Osteocyte (in vitro differentiated cells): Measurements from ENCODE around the gene CNTNAP1. TPM values are rescaled to one million over a fixed set of nuclear protein-coding genes. Genes with fewer than 3 reads are reported as not detected.

Experiments used
- DNase-seq: peaks from one replicate; pipeline ENCODE4 v3.0.0; 2021; ENCODE audit warnings: mixed read lengths; ENCODE audit not compliant: unreplicated experiment; ENCODE audit errors: extremely low spot score
- H3K27ac Mint-ChIP-seq: one replicate; pipeline ENCODE4 v1.8.0; 2021; ENCODE audit warnings: mild to moderate bottlenecking, mixed read lengths; ENCODE audit not compliant: unreplicated experiment
- H3K27me3 Mint-ChIP-seq: one replicate; pipeline ENCODE4 v1.8.0; 2021; ENCODE audit warnings: mixed read lengths; ENCODE audit not compliant: unreplicated experiment
- H3K36me3 Mint-ChIP-seq: one replicate; pipeline ENCODE4 v1.8.0; 2021; ENCODE audit warnings: mixed read lengths; ENCODE audit not compliant: unreplicated experiment
- H3K4me1 Mint-ChIP-seq: one replicate; pipeline ENCODE4 v1.8.0; 2021; ENCODE audit warnings: mixed read lengths; ENCODE audit not compliant: unreplicated experiment
- H3K4me3 Mint-ChIP-seq: one replicate; pipeline ENCODE4 v1.8.0; 2021; ENCODE audit warnings: mild to moderate bottlenecking, moderate library complexity, mixed read lengths; ENCODE audit not compliant: unreplicated experiment
- H3K9me3 Mint-ChIP-seq: one replicate; pipeline ENCODE4 v1.8.0; 2021; ENCODE audit warnings: mixed read lengths; ENCODE audit not compliant: unreplicated experiment
- total RNA-seq: library from RNA; stranded (reverse); gene quantifications from 2 replicates; pipeline ENCODE4 v1.2.1, GENCODE V29; 2021
- TF ChIP-seq, protein P1 (sequence below): fragments of 200-600 bp; sonication (generic); IDR thresholded peaks from 2 replicates; pipeline ENCODE4 v1.5.0; 2021; ENCODE audit warnings: antibody characterized with exemption, mild to moderate bottlenecking, moderate library complexity

Gene CNTNAP1
- total RNA-seq, 1 donor from 2014 or later, result 35.8 TPM

DNA sequence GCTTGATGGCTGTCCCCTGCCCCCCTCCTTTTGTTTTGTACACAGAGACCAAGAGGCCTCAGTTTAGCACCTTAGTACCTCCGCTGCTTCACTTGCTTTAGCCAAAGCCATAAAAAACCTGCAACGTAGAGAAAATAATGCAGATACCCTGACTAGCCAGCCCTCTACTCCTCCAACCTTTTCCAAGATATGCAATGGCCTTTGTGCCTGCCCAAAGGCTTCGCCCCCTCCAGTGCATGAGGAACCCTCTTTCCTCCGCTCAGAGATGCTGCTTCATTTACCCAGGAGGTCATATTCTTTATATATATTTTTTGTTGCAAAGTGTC lies 17.0 kb downstream of the CNTNAP1 start:
- no peak for DNase-seq
- no peaks in the 10 kb centered on the region for H3K9me3 Mint-ChIP-seq
- no peaks in the 10 kb centered on the region for H3K27me3 Mint-ChIP-seq
- H3K4me3 Mint-ChIP-seq, result no peak overlapping the region
- TF ChIP-seq, protein P1, sequence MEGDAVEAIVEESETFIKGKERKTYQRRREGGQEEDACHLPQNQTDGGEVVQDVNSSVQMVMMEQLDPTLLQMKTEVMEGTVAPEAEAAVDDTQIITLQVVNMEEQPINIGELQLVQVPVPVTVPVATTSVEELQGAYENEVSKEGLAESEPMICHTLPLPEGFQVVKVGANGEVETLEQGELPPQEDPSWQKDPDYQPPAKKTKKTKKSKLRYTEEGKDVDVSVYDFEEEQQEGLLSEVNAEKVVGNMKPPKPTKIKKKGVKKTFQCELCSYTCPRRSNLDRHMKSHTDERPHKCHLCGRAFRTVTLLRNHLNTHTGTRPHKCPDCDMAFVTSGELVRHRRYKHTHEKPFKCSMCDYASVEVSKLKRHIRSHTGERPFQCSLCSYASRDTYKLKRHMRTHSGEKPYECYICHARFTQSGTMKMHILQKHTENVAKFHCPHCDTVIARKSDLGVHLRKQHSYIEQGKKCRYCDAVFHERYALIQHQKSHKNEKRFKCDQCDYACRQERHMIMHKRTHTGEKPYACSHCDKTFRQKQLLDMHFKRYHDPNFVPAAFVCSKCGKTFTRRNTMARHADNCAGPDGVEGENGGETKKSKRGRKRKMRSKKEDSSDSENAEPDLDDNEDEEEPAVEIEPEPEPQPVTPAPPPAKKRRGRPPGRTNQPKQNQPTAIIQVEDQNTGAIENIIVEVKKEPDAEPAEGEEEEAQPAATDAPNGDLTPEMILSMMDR, result no peak
- H3K4me1 Mint-ChIP-seq, result no peaks in the 10 kb centered on the region
- H3K36me3 Mint-ChIP-seq, result peaks cover 32% of the 10 kb centered on the region
- no peak overlapping the region for H3K27ac Mint-ChIP-seq

DNA sequence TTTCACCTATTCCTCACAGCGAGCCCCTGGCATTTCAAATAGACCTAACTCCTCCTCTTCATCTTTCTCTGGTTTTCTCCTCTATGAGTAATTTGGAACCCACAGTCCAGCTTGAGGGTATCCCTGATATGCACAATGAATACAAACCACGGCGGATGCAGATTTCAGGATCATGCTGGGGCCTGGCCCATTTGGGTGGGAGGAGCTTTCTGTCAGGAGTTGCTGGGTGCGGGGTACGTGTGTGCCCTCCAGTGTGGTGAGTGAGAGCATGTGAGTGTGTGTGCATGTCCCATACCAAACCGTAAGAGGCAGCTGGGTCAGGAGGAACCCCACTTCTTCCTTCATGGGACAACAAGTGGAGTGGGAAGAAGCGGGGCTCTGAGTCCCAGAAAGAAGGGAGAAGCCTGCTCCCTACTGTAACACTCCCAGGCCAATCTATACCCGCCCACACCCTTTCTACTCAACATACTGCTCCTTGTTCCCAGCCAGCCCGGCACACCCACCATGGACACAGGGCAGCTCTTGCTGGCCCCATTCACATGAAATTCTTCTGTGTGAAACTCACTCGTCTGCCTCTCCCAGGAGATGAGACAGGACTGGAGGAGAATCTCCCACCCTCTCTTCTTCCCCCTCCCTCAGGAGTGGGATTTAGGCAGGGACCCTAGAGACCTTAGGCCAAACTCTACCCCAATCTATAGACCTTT lies 18.4 kb downstream of the CNTNAP1 start:
- Mint-ChIP-seq H3K36me3 (peaks cover 35% of the 10 kb centered on the region), H3K4me3 (no peak overlapping the region), H3K4me1 (no peaks in the 10 kb centered on the region), H3K9me3 (no peaks in the 10 kb centered on the region), H3K27me3 (no peaks in the 10 kb centered on the region), H3K27ac (no peak overlapping the region)
- TF ChIP-seq, protein P1, result no peak
- DNase-seq, result no peak

DNA sequence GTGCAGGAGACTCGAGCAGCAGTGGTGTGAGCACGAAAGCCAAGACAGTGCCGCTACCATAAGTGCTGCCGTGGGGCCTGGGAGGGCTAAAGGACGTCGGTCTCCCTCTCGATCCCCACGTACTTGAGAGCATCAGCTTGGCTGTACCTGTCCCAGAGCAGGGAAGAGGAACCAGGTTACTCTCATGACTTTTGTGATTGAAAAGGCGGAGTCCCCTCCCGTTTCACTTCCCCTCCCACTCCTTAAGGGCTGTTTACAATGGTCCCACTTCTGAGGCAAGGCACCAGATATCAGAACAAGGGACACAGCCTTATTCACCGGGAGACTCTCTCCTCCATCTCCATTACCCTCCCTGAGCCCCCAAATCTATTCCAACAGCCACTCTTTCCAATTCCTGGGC lies 20.1 kb downstream of the CNTNAP1 start:
- no peak for DNase-seq
- TF ChIP-seq, protein P1, result no peak
- Mint-ChIP-seq H3K27me3 (no peaks in the 10 kb centered on the region), H3K27ac (no peak overlapping the region), H3K4me3 (no peak overlapping the region), H3K4me1 (no peaks in the 10 kb centered on the region), H3K36me3 (peaks cover 41% of the 10 kb centered on the region), H3K9me3 (no peaks in the 10 kb centered on the region)

DNA sequence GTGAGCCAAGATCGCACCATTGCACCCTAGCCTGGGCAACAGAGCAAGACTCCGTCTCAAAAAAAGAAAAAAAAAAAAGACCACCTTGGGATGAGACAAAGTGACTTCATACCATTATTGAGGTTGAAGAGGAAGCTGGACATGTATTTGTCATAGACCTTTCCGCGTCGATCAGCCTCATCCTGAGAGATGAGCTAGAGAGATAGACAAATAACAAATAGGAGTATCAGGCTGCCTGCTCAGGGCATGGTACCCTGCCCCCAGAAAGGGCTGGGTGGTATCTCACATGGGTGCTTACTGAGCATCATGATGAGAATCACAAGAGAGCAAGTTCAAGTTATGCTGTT lies 22.1 kb downstream of the CNTNAP1 start:
- no peak for DNase-seq
- no peaks in the 10 kb centered on the region for H3K9me3 Mint-ChIP-seq
- no peaks in the 10 kb centered on the region for H3K27me3 Mint-ChIP-seq
- H3K4me1 Mint-ChIP-seq, result no peaks in the 10 kb centered on the region
- TF ChIP-seq, protein P1, result no peak
- H3K36me3 Mint-ChIP-seq, result peaks cover 54% of the 10 kb centered on the region
- no peak overlapping the region for H3K4me3 Mint-ChIP-seq
- H3K27ac Mint-ChIP-seq, result no peak overlapping the region

DNA sequence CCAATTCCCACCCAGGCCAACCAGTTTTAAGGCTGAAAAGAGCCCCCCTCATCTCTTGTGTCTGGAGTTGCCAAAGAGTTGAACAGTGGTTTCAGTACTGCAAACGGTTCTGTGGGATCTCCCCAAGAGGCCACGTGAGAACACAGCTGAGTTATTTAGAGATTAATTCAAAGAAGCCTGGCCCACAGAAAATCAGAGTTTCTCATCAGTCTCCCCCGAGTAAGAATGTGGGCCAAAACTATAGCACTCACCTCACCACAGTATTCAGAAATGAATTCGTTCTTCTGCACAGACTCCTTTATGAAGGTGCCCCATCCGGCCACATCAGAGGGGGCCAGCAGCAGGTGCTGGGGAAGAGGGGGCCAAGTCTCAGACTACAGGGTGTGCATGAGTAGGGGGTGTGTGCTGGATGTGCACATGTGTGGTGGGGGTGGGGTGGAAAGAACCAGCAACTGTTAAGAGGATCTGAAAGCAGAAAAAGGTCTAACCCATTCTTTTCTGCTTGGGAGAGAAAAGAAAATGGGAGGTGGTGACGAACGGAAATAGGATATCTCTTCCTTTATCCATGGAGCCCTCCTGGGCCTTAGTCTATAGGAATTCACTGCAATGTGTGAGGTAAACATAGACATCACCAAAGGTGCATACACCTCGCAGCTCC lies 22.6 kb downstream of the CNTNAP1 start:
- Mint-ChIP-seq H3K4me3 (no peak overlapping the region), H3K4me1 (no peaks in the 10 kb centered on the region), H3K27ac (no peak overlapping the region), H3K36me3 (peaks cover 56% of the 10 kb centered on the region), H3K9me3 (no peaks in the 10 kb centered on the region), H3K27me3 (no peaks in the 10 kb centered on the region)
- TF ChIP-seq, protein P1, result no peak
- no peak for DNase-seq
